GM12801 (cell line): ENCODE results near the gene APP.

Experiments
- CTCF ChIP-seq: IDR thresholded peaks from one replicate; pipeline ENCODE4 v1.5.1; 2011; ENCODE audit warnings: control low read depth; ENCODE audit not compliant: insufficient read length; ENCODE audit errors: extremely low read depth

APP gene

GRCh38 chr21:25837533-25838265, 332.9 kb downstream of the APP start:
- no peak for TF ChIP-seq CTCF

DNA sequence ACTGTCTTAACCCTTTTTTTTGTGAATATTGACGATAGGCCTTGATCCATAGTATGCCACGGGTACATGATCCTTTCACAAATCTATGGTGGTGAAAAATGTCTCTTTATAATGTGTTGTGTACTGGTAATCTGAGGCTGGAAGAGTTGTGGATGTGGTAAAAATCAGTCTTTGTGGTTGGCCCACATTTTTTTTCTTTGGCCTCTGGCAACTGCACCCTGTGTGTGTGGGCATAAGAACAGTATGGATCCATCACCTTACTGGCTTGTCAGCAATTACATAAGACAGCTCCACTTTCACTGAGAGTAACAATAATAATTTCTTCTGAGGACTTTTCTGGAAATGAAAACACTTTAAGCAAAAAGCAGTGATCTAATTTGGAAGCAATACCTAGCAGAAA, 334.2 kb downstream of the APP start:
- no peak for TF ChIP-seq CTCF

GRCh38 chr21:25834381-25834780, 336.2 kb downstream of the APP start:
- TF ChIP-seq CTCF = no peak

DNA sequence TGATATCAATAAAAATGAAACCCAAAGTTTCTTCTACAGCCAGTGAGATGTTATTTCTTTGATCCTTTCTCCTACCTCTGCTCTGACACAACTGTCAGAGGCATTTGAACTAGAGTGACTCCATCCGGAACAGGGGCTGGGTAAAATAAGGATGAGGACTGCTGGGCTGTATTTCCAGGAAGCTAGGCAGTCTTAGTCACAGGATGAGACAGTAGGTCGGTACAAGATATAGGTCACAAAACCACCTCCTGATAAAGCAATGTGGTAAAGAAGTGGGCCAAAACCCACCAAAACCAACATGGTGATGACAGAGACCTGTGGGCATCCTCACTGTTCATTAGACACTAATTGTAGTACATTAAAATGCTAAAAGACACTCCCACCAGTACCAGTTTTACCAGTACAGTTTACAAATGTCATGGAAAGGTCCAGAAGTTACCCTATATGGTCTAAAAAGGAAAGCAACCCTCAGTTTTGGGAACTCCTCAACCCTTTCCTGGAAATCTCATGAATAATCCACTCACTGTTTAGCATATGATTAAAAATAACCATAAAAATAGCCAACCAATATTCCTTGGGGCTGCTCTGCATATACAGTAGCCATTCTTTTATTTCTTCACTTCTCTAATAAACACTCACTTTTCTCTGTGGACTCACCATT, 339.1 kb downstream of the APP start:
- no peak for TF ChIP-seq CTCF
